ENCODE results near the gene PDE11A. TPM values are rescaled to one million over a fixed set of nuclear protein-coding genes. Genes with fewer than 3 reads are reported as not detected.

Gene PDE11A
- total RNA-seq, 2 experiments from 2014 or later: not detected

DNA sequence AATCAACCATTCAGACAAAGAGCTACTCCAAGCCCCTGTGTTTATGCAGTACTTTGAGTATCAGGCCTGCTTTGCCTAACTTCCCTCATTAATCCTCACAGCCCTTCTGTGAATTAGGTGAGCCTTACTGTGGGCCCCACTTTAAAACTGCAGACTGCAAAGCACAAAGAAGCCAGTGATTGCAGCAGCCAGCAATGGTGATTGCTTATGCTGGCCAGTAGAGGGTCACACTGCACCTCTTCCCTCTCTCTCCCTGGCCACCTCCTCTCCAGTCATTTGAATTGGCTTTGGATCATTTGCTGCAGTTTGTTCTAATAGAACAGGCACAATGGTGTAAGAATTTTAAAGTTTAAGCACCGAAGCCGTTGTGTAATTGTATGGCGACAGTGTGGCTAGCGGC, 450.1 kb downstream of the PDE11A start:
- H3K9me3 Mint-ChIP-seq: no peaks in the 10 kb centered on the region
- CTCF ChIA-PET: no interaction called here
- peaks cover 8% of the 10 kb centered on the region for H3K4me1 Mint-ChIP-seq (ENCODE audit: low read depth)

GRCh38 chr2:177619986-177620385, 452.6 kb downstream of the PDE11A start:
- ChIA-PET POLR2A (no interaction called here), CTCF (no interaction called here)
- TF ChIP-seq CTCF (IDR thresholded peaks at IDR 0.05): no peak
- intact Hi-C loops (cut with DNase I, micrococcal nuclease): loop anchor here (1.0 to 5.0 kb wide), 6 partner anchors 67 to 1613 kb away; partner anchors contain the start of genes AGPS (in 1 of the 2) and RBM45 (in 1 of the 2)
- peaks cover 5% of the 10 kb centered on the region for H3K9me3 Mint-ChIP-seq
- peaks cover 8% of the 10 kb centered on the region for H3K4me1 Mint-ChIP-seq (ENCODE audit: low read depth)
- DNase-seq (no peak), ATAC-seq (ENCODE audit: poor library complexity) (no peak)
- H3K36me3 ChIP-seq (ENCODE audit: insufficient read depth, low read length): no peaks in the 10 kb centered on the region
- H3K36me3 Mint-ChIP-seq (ENCODE audit: low read depth): peaks cover 8% of the 10 kb centered on the region
- H3K27ac ChIP-seq (ENCODE audit: low read depth in 1 of 2, low read length in 2 of 2): no peak overlapping the region
- H3K4me3 Mint-ChIP-seq: peak overlapping the region; percentile 46
- H3K27me3 Mint-ChIP-seq: peaks cover 9% of the 10 kb centered on the region
- H3K4me1 ChIP-seq (ENCODE audit: insufficient read depth, low read length): peaks cover 14% of the 10 kb centered on the region
- H3K4me3 ChIP-seq (ENCODE audit: low read length): no peak overlapping the region
- peaks cover 0 to 5% of the 10 kb centered on the region in 2 experiments for H3K9me3 ChIP-seq (ENCODE audit: control insufficient read depth in 1 of 2, insufficient read depth in 1 of 2, low read length in 2 of 2)
- no peak overlapping the region for H3K27ac Mint-ChIP-seq
- H3K27me3 ChIP-seq (ENCODE audit: control insufficient read depth in 1 of 2, insufficient read depth in 2 of 2, low read length in 2 of 2): peaks cover 0 to 4% of the 10 kb centered on the region in 2 experiments

More for the DNA sequence above, 450.1 kb downstream of the PDE11A start:
- Histone ChIP-seq H3K27ac (ENCODE audit: low read depth in 1 of 2, low read length in 2 of 2) (no peak overlapping the region), H3K27me3 (ENCODE audit: control insufficient read depth in 1 of 2, insufficient read depth in 2 of 2, low read length in 2 of 2) (peaks cover 2 to 8% of the 10 kb centered on the region in 2 experiments), H3K36me3 (ENCODE audit: insufficient read depth, low read length) (no peaks in the 10 kb centered on the region), H3K4me3 (ENCODE audit: low read length) (no peak overlapping the region), H3K4me1 (ENCODE audit: insufficient read depth, low read length) (peaks cover 14% of the 10 kb centered on the region), H3K9me3 (ENCODE audit: control insufficient read depth in 1 of 2, insufficient read depth in 1 of 2, low read length in 2 of 2) (peaks cover 0 to 5% of the 10 kb centered on the region in 2 experiments)
- DNase-seq (no peak), ATAC-seq (ENCODE audit: poor library complexity) (no peak)
- Mint-ChIP-seq H3K27ac (no peak overlapping the region), H3K27me3 (peaks cover 12% of the 10 kb centered on the region), H3K4me3 (no peak overlapping the region), H3K36me3 (ENCODE audit: low read depth) (peaks cover 8% of the 10 kb centered on the region)
- no peak for TF ChIP-seq CTCF (IDR thresholded peaks at IDR 0.05)
- intact Hi-C loops (cut with DNase I, micrococcal nuclease): loop anchor here in 1 of 2 experiments (5.0 kb wide), 1 partner anchor 230 kb away; the partner anchor contains the start of gene AGPS
- POLR2A ChIA-PET: no interaction called here

GRCh38 chr2:177619461-177619860, 453.1 kb downstream of the PDE11A start:
- Mint-ChIP-seq H3K27ac (peak overlapping the region; percentile 94), H3K4me3 (peak overlapping the region; percentile 96), H3K36me3 (ENCODE audit: low read depth) (peaks cover 8% of the 10 kb centered on the region), H3K4me1 (ENCODE audit: low read depth) (peaks cover 8% of the 10 kb centered on the region), H3K27me3 (peaks cover 12% of the 10 kb centered on the region), H3K9me3 (peaks cover 5% of the 10 kb centered on the region)
- Histone ChIP-seq H3K36me3 (ENCODE audit: insufficient read depth, low read length) (no peaks in the 10 kb centered on the region), H3K27ac (ENCODE audit: low read depth in 1 of 2, low read length in 2 of 2) (no peak overlapping the region), H3K4me1 (ENCODE audit: insufficient read depth, low read length) (peaks cover 14% of the 10 kb centered on the region), H3K9me3 (ENCODE audit: control insufficient read depth in 1 of 2, insufficient read depth in 1 of 2, low read length in 2 of 2) (peaks cover 0 to 5% of the 10 kb centered on the region in 2 experiments), H3K4me3 (ENCODE audit: low read length) (peak overlapping the region; percentile 72), H3K27me3 (ENCODE audit: control insufficient read depth in 1 of 2, insufficient read depth in 2 of 2, low read length in 2 of 2) (no peaks in the 10 kb centered on the region)
- intact Hi-C loops (cut with DNase I, micrococcal nuclease): loop anchor here (1.0 to 5.0 kb wide), 5 partner anchors 66 to 1612 kb away; partner anchors contain the start of gene RBM45 (in 1 of the 2)
- no peak for TF ChIP-seq CTCF (IDR thresholded peaks at IDR 0.05)
- POLR2A ChIA-PET: no interaction called here
- ATAC-seq (ENCODE audit: poor library complexity) (no peak), DNase-seq (no peak)
- CTCF ChIA-PET: no interaction called here
